ENCODE measurements around the gene NTSR1.

DNA sequence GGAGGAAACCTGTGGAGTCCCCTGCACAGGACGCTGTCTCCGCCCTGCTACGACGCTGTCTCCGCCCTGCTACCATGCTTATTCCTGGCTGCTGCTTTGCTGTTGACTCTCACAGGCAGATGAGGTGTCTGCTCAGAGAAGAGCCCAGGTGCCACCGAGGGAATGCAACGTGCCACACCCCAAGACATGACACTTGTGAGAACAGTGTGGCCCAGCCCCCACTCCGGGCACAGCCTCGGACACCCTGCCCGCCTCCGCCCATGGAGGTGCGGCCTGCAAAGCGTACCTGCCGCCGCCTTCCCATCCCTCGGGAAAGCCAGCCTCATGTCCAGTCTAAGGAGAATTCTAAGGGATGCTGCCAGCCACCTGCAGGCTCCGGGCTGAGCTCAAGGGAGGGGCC lies 72.1 kb downstream of the NTSR1 start:
- no peak for TF ChIP-seq ZNF274 (IDR thresholded peaks at IDR 0.05; ENCODE audit: low read depth, low read length)
- TF ChIP-seq SUZ12 (IDR thresholded peaks at IDR 0.05; ENCODE audit: extremely low read depth, insufficient read depth, insufficient read length) = no peak

Data from NT2/D1 (cell line).